ENCODE data around the gene SLC9C1. TPM values are rescaled to one million over a fixed set of nuclear protein-coding genes. Genes with fewer than 3 reads are reported as not detected.
A peak's percentile ranks its signal among the peaks of the same experiment; 100 is the strongest.
"Not testable (repeated sequence)": the region's sequence is repeated elsewhere in the genome, so short reads cannot be mapped to it uniquely, and the experiment has no call there.

SLC9C1 gene
- total RNA-seq, 1 donor from 2014 or later, result 0.46 TPM

DNA sequence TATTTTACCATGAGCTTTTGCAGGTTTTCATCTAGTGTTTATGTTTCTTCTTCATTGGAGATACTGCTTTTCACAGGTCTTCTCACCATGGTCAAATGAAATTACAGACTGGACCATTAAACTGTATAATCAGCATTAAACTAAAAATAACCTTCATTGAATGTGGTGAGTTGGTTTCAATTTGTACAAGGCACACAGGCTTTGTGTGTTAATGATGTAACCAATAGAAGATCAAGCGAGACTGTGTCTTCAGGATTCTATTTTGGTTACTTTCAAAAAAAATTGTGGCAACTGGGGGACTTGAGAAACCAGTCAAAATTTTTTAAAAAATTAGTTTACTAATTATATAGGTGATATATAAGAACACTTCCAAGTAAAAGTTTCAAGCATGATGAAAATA is 106.7 kb downstream of the SLC9C1 start:
- no peak for DNase-seq (ENCODE audit: low spot score)

DNA sequence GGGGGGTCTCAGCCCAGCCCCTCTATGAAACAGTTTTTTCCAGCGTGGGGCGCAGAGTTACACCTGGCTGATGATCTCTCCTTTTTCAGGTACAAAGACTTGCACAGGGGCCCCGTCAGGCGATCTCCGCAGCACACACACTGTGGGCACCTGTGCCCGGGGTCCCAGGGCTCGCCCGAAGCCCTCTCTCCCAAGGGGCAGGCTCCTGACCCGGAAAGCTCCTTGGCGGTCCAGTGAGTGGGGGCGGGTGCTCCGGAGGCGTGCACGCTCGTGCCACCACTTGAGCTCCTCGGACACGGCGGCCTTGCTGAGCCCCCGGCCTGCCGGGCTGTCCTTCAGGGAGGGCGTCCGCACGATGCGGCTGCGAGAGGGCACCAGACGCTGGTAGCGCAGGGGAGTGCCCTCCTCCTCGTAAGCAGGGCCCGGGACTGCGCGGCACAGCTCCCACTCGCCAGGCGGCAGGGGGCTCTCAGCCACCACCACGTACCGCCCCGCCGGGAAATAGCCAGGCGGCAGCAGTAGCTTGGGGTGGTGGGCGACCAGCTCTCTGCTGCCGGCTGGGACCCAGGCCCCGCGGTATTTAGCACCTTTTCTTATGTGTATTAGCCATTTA is 108.5 kb downstream of the SLC9C1 start:
- DNase-seq (ENCODE audit: low spot score), result not testable (repeated sequence)

DNA sequence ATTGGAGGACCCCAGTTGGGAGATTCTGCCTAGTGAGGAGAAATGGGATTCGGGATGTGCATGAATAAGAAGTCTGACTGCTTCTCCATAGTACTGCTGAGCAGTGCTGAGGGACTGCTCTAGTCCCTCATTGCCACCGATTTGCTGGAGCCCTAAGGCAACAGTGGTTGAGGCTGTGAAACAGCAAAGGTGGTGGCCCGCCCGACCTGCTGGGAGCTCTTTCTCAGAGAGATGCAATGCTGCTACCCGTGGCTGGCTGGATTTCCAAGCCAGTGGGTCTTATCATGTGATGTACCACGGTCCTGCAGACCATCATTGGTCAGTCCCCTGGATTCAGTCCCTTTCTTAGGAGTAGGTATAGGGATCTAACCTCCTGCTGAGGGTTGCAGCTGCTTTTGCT is 118.4 kb downstream of the SLC9C1 start:
- no peak for DNase-seq (ENCODE audit: low spot score)

DNA sequence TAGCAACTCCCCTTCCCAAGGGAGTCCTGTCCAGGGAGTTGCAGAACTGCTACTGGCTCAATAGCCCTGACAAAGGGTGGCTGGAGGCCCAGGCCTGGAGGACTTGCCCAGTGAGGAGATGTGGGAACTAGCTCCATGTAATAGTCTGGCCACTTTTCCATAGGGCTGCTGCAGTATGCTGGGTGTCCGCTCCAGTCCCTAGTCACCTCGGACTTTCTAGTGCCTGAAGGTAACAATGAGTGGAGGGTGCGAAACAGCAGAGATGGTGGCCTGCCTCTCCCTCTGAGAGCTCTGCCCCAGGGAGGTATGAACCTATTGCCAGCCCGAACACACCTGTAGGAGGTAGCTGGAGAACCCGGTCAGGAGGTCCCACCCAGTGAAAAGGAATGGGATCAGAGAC is 119.0 kb downstream of the SLC9C1 start:
- DNase-seq (ENCODE audit: low spot score), result no peak

DNA sequence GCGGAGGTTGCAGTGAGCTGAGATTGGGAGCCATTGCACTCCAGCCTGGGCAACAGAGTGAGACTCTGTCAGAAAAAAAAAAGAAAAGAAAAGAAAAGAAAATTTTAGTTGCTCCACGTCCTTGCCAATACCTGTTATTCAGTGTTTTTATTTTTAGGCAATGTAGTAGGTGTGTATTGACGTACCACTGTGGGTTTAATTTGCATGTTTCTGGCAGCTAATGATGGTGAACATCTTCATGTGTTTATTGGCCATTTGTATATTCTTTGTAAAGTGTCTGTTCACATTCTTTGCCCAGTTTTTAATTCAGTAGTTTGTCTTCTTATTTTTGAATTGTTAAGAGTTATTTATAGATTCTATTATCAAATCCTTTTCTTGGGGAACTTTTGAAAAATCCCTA is 122.9 kb downstream of the SLC9C1 start:
- DNase-seq (ENCODE audit: low spot score), result no peak

DNA sequence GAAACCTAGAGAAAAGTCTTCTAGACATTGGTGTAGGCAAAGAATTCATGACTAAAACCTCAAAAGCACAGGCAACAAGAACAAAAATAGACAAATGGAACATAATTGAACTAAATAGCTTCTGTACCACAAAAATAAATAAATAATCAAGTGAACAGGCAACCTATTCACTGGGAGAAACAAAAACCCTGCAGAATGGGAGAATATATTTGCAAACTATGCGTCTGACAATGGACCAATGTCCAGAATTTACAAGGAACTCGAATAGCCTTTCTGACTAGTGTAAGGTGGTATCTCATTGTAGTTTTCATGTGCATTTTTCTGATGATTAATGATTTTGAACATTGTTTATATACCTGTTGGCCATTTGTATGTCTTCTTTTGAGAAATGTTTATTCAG is 124.0 kb downstream of the SLC9C1 start:
- DNase-seq (ENCODE audit: low spot score), result no peak

DNA sequence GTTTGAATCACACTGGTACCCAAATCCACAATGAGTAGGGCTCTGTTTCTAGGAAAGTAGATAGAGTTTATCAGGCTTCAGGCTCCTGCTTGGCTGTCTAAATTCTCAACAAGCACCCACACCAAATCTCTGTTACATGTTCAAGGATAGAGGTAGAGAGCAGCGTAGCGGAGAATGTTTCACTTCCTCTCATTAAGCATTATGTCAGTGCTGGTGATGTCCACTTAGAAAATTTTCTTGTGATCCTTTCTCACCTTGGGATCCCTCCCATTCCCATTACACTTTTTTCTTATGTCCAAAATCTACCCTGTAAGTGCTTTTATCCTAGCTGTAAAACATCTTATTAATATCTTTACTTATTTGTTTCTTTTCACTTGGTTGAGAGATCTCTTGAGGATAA is 126.3 kb downstream of the SLC9C1 start:
- no peak for DNase-seq (ENCODE audit: low spot score)

DNA sequence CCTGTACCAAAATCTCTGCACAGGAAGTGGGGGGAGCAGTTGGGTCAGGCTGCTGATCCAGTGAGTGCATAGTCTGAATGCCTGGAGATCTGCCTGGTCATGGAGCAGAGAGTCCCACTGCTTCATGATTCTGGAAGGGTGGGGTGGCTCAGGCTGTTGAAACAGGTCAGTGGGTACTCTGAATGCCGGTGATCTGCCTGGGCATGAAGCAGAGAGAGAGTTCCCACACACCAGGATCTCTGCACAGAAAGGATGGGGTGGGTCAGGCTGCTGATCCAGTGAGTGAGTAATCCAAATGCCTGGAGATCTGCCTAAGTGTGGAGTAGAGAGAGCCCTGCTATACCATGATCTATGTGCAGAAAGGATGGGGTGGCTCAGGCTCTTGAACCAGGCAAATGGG is 144.9 kb downstream of the SLC9C1 start:
- no peak for DNase-seq (ENCODE audit: low spot score)

DNA sequence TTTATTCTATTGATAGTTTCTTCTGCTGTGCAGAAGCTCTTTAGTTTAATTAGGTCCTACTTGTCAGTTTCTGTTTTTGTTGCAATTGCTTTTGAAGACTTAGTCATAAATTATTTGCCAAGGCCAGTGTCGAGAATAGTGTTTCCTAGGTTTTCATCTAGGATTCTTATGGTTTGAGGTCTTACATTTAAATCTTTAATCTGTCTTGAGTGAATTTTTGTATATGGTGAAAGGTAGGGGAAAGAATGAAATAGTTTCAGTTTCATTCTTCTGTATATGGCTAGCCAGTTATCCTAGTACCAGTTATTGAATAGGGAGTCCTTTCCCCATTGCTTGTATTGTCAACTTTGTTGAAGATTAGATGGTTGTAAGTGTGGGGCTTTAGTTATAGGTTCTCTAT is 150.3 kb downstream of the SLC9C1 start:
- DNase-seq (ENCODE audit: low spot score), result no peak

DNA sequence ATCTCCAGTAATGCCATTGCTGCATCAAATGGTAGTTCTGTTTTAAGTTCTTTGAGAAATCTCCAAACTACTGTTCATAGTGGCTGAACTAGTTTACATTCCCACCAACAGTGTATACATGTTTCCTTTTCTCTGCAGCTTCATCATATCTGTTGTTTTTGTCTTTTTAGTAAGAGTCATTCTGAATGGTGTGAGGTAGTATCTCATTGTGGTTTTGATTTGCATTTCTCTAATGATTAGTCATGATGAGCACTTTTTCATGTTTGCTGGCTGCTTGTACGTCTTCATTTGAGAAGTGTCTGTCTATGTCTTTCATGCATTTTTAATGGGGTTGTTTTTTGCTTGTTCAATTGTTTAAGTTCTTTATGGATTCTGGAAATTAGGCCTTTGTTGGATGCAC is 150.8 kb downstream of the SLC9C1 start:
- no peak for DNase-seq (ENCODE audit: low spot score)

DNA sequence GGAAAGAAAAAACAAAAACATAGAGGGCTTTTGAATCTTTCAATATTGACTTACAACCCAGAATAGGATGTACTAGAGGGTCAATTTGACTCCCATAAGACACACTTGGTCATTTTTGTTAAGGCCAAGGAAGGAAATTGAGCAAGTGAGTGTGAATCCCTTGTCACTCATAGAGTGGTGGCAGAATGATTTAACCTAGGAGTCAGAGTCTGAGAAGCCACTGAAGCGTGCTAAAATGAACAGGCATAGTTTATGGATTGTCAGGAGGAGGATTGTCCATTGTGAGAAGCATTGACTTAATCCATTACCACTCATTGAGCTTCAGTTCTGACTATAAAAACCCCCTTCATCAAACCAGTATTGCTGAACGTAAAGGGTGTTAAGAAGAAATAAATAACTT is 152.7 kb downstream of the SLC9C1 start:
- no peak for DNase-seq (ENCODE audit: low spot score)

DNA sequence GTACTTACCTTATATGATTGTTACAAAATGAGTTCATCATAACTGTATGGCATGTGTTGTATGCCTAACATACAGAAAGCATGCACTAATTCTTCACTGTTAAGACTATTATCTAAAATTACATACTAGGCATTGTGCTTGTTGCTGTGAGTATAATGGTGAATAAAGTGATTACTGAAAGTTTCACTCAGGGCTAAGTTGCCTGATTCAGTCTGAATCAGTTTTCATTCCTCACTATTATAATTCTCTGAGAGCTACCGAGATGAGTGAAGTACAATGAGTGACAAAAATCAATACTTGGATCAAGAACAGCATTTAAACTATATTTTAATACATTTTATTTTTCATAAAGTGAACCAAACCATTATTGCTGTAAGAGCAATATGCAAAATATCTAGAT is 153.4 kb downstream of the SLC9C1 start:
- no peak for DNase-seq (ENCODE audit: low spot score)

DNA sequence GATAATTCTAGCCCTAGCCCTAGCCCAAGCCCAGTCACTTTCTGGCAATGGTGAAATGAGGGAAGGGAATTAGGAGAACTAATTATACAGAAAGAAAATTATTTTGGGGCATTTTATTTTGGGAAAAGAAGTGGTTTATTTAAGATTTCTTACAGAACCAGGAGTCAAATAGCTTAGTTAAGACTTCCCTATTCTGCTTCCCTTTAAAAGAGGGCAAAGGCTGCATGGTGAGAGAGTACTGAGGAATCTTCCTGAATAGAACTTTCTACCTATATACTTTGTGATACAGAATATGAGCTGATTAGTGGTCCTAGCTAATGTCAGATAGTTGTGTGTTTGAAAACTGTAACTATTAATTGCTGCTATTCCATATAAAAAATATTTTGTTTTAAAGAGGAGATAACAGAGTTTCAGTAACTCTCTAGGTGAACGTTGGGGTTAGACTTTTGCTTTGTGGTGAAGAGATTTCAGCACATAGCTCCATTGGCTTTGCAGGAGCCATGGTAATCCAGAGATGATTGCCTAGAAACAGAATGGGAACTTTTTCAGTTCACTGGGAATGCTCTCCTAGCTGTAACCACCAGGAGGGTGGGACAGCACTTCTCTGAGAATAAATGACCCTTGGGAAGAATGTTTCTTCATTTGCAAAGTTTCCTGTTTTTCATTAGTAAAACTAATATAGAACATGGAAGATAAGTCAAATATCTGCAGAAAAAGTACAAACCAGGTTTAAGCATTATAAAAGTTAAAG is 155.6 kb downstream of the SLC9C1 start:
- DNase-seq (ENCODE audit: low spot score), result no peak

DNA sequence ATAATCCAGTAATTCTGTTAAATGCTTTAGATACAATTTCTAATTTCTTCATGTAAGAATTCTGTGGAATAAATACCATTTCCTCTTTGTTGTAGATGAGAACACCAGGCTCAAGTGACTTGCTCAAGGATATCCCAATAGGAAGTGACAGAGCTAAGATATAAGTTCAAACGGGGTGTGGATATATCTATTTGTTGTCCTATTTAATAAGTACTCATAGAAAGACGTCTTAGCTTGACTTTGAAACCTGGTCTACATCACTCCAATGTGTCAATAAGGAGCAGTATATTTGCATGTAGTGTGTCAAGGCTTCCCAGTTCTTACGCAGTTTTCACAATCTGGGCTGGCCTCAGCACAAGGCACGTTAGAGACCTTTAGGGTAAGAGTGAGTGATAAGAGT is 156.2 kb downstream of the SLC9C1 start:
- no peak for DNase-seq (ENCODE audit: low spot score)

DNA sequence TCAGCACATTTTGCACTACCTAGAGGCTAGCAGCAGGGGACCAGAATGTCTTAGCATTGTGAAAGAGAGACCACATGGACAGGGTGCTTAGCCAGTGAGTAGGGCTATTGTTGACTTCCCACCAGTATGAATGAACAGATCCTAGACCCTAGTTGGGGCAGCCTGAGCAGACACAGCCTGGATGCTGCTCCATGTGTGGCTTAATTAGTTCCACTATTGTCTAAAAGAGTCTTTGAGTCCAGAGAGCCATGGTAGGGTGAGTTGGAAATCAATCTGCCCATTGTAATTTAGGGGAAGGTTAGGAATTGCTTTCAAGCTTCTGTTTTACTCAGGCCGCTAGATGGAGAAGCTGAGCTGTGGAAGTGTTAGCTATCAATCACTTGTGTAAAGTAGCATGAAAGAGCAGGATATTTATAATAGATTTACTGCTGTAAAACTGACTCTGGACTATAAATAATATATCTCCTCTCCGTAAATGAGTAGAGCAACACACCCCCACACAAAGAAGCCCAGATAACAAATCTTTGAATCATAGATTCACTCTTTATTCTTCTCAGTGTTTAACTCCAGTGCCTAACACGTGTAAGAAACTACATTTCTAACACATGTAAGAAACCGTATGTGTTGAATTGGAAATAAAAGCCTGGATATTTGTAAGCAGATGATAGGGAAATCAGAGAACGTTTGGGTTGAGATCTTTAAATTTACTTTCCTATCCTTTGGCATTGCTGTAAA is 156.9 kb downstream of the SLC9C1 start:
- no peak for DNase-seq (ENCODE audit: low spot score)

DNA sequence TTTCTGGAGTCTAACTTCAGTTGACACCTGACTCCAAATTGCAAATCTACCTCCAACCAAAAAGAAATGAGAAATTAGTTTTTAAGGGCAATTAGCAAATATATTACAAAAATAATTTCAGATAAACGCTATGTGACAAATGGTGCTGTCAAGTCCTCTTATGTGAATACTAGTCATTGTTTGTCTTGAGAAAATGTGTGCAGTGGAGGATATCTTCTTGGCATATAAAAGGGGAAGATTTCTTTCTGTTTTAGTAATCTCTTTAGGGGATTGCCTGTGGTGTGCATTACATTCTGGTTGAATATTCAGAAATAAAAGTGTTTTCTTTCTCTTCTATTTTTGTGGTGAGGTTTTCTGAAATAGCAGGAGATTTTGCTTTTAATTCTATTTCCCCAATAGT is 158.0 kb downstream of the SLC9C1 start:
- DNase-seq (ENCODE audit: low spot score), result no peak

DNA sequence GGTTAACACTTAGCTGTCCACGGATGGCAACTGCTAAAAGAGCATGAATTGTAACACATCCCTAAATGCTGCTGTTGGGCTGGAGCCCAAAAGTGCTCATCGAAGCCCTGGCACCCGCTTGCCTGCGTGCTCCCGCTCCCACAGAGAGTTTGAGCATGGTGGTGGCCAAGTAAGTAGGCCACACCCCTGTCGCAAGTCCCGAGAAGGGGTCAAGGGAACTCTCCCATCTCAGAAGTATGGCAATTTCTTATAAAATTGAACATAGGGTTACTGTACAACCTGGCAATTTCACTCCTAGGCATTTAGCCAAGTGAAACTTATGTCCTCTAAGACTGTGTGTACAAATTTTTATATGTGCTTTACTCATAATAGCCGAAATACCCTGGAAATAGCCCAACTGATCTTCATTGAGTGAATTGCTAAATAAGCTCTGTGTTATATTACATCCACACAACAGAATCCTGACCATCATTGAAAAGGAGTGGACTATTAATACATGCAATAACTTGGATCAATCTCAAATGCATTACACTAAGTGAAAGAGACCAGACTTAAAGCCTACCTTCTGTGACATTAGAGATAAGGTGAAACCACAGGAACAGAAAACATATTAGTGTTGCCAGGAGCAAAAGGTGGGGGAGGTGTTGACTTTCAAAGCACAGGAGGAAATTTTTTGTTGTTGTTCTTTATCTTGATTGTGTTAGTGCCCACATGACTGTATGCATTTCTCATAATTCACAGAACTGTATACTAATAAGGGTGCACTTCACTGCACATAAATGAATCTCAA is 159.5 kb downstream of the SLC9C1 start:
- DNase-seq (ENCODE audit: low spot score), result no peak

DNA sequence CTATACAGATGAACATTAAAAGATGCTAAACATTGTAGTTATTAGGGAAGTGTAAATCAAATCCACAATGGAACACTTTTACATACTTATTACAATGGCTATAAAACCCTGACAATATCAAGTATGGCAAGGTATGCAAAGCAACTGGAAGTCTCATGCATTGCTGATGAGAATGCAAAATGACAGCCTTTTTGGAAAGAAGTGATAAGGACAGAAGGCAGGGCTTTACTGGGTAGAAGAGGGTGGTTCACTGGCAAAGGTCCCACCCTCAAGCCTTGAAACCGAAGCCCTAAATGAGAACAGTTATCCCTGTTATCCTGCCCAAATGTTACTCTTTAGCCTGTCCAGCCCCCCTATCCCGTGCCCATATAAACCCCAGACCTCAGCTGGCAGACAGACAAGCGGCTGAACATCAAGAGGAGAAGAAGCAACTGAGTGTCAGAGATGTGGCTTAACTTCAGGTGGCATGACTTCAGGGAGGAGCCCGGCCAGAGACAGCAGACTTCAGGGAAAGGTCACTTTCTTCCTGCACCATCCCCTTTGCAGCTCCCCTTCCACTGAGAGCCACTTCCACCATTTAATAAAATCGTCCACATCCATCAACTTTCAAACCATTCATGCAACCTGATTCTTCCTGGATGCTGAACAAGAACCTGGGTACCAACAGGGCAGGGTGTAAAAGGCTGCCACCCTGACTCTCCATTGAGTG is 160.2 kb downstream of the SLC9C1 start:
- DNase-seq (ENCODE audit: low spot score), result no peak

DNA sequence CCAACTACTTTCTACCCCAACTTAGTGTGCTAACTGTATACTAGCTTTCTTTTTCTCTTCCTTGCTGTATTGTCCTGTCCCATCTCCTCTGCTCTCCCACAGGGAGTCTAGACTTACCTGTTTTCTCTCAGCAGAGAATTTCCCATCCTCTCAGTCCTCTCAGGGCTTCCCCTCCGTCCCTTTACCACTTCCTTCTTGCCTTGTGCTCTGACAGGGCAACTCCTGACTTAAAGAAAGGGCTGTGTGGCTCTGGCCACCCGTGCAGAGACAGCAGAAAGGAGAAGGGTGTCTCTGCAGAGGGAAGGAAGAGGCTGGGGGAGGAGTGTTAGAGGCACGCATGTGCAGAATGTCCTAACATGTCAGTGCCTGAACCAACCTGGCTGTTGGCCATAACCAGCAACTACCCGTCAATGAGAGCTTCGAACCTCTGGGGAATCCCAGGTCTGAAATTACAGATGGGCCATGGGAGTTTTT is 161.0 kb downstream of the SLC9C1 start, which contains the start of gene GCSAM:
TSS of gene GCSAM (minus strand) at position 274 of the 474 bp plus-strand sequence. CDS start at position 146, 128 bp downstream.
- DNase-seq (ENCODE audit: low spot score), result peak; percentile 37

DNA sequence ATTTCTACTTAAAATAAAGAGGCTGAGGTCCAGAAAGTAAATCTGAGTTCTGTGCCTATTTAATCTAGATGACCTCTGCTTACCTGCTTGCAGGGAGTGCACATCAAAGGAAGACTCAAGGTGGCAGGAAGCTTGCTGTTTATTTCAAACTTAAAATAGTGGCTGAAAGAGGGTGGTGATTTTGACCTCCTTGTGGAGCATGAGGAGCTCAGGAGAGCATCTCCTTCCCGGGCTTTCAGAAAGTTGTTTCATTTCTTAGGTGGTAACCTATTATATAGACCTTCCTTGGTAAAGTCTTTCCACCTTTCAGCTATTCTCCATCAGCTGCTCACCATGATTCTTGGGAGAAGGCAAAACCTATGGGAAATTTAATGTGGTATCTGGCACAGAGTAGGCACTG is 161.5 kb downstream of the SLC9C1 start:
- no peak for DNase-seq (ENCODE audit: low spot score)

DNA sequence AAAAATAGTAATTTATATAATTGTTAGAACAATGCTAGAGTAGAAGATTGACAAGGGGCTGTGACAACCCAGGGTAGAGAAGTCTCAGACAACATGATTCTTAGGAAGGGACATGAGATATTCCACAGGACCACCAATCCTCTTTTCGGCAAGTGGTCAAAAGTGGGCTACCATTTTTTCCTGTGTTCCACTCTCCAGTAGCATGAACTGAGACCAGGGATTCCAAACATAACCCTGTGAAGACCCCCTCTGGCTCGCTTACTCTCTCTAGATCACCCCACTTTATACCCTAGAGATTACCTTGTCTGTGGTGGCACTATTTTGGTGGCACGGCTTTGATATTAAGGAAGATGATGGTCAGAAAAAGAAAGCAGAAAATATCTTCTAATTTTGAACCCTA is 161.9 kb downstream of the SLC9C1 start:
- no peak for DNase-seq (ENCODE audit: low spot score)

All from mucosa of gallbladder (tissue), 1 donor.